Endodermal cell (in vitro differentiated cells): ENCODE results near the gene SUMO3. TPM values are rescaled to one million over a fixed set of nuclear protein-coding genes. Genes with fewer than 3 reads are reported as not detected.

Source experiments
- DNase-seq: peaks from one replicate; pipeline ENCODE4 v3.0.0-alpha.2; 2017
- H3K27ac ChIP-seq: 2 replicates; pipeline ENCODE4 v1.5.1; 2013; ENCODE audit warnings: mild to moderate bottlenecking, low read depth, low read length, moderate library complexity
- H3K27me3 ChIP-seq: 2 replicates; pipeline ENCODE4 v1.6.1; 2013; ENCODE audit warnings: mild to moderate bottlenecking, low read length, moderate library complexity; ENCODE audit not compliant: insufficient read depth, control insufficient read depth, poor library complexity, severe bottlenecking
- H3K36me3 ChIP-seq: 2 replicates; pipeline ENCODE4 v1.7.0; 2013; ENCODE audit warnings: mild to moderate bottlenecking, low read length, moderate library complexity; ENCODE audit not compliant: control insufficient read depth, insufficient read depth
- H3K4me1 ChIP-seq: one replicate; pipeline ENCODE4 v1.7.0; 2013; ENCODE audit warnings: low read length; ENCODE audit not compliant: control insufficient read depth, insufficient read depth
- H3K4me3 ChIP-seq: 2 replicates; pipeline ENCODE4 v1.5.1; 2013; ENCODE audit warnings: mild to moderate bottlenecking, low read length, moderate library complexity
- H3K9ac ChIP-seq: 2 replicates; pipeline ENCODE4 v1.6.1; 2013; ENCODE audit warnings: mild to moderate bottlenecking, low read length, moderate library complexity; ENCODE audit not compliant: poor library complexity, severe bottlenecking; ENCODE audit errors: extremely low read depth
- H3K9me3 ChIP-seq: 2 replicates; pipeline ENCODE4 v1.6.1; 2013; ENCODE audit warnings: mild to moderate bottlenecking, low read length, moderate library complexity; ENCODE audit not compliant: control insufficient read depth
- H3K27ac Mint-ChIP-seq: 2 replicates; pipeline ENCODE4 v1.8.0; 2020; ENCODE audit warnings: mixed read lengths
- H3K27me3 Mint-ChIP-seq: 2 replicates; pipeline ENCODE4 v1.8.0; 2021; ENCODE audit warnings: mild to moderate bottlenecking, mixed read lengths; ENCODE audit not compliant: insufficient read depth
- H3K36me3 Mint-ChIP-seq: 2 replicates; pipeline ENCODE4 v1.8.0; 2020; ENCODE audit warnings: low read depth, mixed read lengths
- H3K4me1 Mint-ChIP-seq: 2 replicates; pipeline ENCODE4 v1.8.0; 2020; ENCODE audit warnings: mixed read lengths
- H3K4me3 Mint-ChIP-seq: 2 replicates; pipeline ENCODE4 v1.8.0; 2020; ENCODE audit warnings: mild to moderate bottlenecking, moderate library complexity, mixed read lengths
- H3K9me3 Mint-ChIP-seq: 2 replicates; pipeline ENCODE4 v1.8.0; 2020; ENCODE audit warnings: mild to moderate bottlenecking, mixed read lengths
- CTCF ChIP-seq: fragments of 200-600 bp; sonication (generic); conservative IDR thresholded peaks from 2 replicates; pipeline ENCODE4 v1.5.0; 2021; ENCODE audit warnings: antibody characterized with exemption, mild to moderate bottlenecking
- WGBS, 2 experiments: methylation state at CpG; one replicate each; pipeline versions ENCODE4 v1.1.5 to v1.1.7; 2013; ENCODE audit warnings: missing lambda C conversion rate in 2 of 2, mixed read lengths in 1 of 2; ENCODE audit not compliant: insufficient coverage in 1 of 2, insufficient read length in 1 of 2; 5-methylcytosine and 5-hydroxymethylcytosine counted together
- total RNA-seq, 2 donors: library from RNA; stranded (reverse); fragmentation: NEBNext Ultra II Directional in 1 of 2; extraction: Animal tissue kit (Norgen Biotek cat#: 25700) in 1 of 2; gene quantifications; 2 replicates in 1 of 2; 3 replicates in 1 of 2; pipeline ENCODE4 v1.2.1, GENCODE V29; 2021

The SUMO3 gene
- total RNA-seq, 2 donors from 2014 or later, result 79.5 to 96.4 TPM

- no peaks in the 10 kb centered on the region for H3K4me1 Mint-ChIP-seq
- H3K27ac Mint-ChIP-seq, result no peak overlapping the region
- no peak for DNase-seq
- H3K27me3 Mint-ChIP-seq, result no peaks in the 10 kb centered on the region
- peaks cover 87% of the 10 kb centered on the region for H3K36me3 Mint-ChIP-seq
- TF ChIP-seq CTCF, result no peak
- WGBS, 2 experiments, result 95 to 96% methylated on average over 29 to 34 of the region's 34 CpGs
- Histone ChIP-seq H3K9ac (no peak overlapping the region), H3K27ac (no peak overlapping the region), H3K27me3 (no peaks in the 10 kb centered on the region), H3K4me3 (no peak overlapping the region), H3K36me3 (peaks cover 89% of the 10 kb centered on the region), H3K4me1 (no peaks in the 10 kb centered on the region), H3K9me3 (no peaks in the 10 kb centered on the region)
- H3K9me3 Mint-ChIP-seq, result no peaks in the 10 kb centered on the region
- no peak overlapping the region for H3K4me3 Mint-ChIP-seq
These were observed 35.9 kb upstream of the SUMO3 start for GRCh38 chr21:44853601-44854390.

DNA sequence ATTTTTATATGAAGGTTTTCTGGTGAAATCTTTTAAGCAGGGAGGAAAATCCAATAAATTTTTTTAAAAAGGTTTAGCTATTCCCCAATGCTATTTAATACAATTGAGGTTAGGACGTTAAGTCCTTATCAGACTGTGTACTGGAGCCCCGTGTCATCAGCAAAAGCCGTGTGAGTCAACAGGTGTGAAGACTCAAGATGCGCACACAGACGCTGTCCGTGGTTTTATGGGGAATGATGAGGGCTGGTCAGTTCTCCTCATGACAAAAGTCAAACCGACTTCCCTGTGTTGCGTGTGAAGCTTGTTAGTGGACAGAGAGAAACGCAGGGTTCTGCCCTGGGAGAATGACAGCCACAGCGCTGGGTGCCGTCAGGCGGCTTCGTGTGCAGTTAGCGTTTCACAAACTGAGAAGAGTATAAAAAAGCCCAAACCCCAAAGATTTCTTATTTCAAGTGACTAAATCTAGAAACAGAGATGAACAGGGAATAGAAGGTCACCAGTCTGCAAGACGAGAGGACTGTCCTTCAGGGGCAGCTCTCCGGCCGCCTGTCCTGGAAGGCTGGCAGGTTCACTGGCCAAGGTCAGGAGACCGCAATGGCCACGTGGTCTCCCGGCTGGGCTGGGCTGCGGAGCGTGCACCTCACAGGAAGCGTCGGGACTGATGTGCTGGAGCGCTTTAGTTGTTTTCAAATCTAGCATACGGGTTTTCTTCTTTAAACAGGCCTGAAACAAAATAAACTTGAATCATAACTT, 33.2 kb upstream of the SUMO3 start:
- Histone ChIP-seq H3K9ac (no peak overlapping the region), H3K27ac (no peak overlapping the region), H3K9me3 (no peaks in the 10 kb centered on the region), H3K4me1 (no peaks in the 10 kb centered on the region), H3K27me3 (no peaks in the 10 kb centered on the region), H3K4me3 (no peak overlapping the region), H3K36me3 (peaks cover 62% of the 10 kb centered on the region)
- no peak for DNase-seq
- WGBS, 2 experiments, result 96 to 98% methylated on average over 26 of the region's 26 CpGs
- no peak overlapping the region for H3K27ac Mint-ChIP-seq
- no peaks in the 10 kb centered on the region for H3K9me3 Mint-ChIP-seq
- no peak overlapping the region for H3K4me3 Mint-ChIP-seq
- peaks cover 69% of the 10 kb centered on the region for H3K36me3 Mint-ChIP-seq
- no peak for TF ChIP-seq CTCF
- H3K27me3 Mint-ChIP-seq, result no peaks in the 10 kb centered on the region
- H3K4me1 Mint-ChIP-seq, result peaks cover 4% of the 10 kb centered on the region

DNA sequence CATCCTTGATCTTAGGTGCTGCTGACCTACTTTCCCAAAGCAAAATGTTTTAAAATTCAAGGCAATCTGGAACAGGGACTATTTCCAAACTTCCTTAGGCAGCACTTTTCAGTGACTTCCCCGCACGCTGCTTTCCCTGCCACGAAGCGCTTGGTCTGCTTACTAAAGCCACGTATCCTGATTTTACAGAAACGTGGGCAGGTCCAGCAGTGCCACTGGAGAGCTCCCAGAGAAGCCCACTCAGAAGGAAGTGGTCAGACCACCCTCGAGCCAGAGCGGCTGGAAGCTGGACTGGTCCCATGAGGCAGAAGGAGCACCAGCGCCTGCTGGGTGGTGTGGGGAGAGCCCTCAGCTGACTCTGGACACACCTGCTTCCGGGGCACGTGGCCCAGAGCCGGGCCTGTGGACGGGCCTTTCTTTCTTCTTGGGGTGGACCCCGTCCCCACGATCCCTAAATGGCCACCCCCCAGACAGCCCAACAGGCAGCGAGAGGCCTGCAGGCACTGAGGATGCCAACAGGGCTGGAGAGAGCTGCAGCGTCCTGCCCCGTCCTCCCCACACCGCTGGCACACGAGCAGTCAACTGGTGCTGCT, 32.4 kb upstream of the SUMO3 start:
- Histone ChIP-seq H3K4me3 (no peak overlapping the region), H3K27ac (no peak overlapping the region), H3K9me3 (no peaks in the 10 kb centered on the region), H3K36me3 (peaks cover 54% of the 10 kb centered on the region), H3K9ac (no peak overlapping the region), H3K4me1 (no peaks in the 10 kb centered on the region), H3K27me3 (no peaks in the 10 kb centered on the region)
- peaks cover 61% of the 10 kb centered on the region for H3K36me3 Mint-ChIP-seq
- no peak for TF ChIP-seq CTCF
- H3K27me3 Mint-ChIP-seq, result no peaks in the 10 kb centered on the region
- no peak overlapping the region for H3K4me3 Mint-ChIP-seq
- H3K4me1 Mint-ChIP-seq, result peaks cover 6% of the 10 kb centered on the region
- no peaks in the 10 kb centered on the region for H3K9me3 Mint-ChIP-seq
- no peak for DNase-seq
- WGBS, 2 experiments, result 92 to 94% methylated on average over 10 to 20 of the region's 20 CpGs
- no peak overlapping the region for H3K27ac Mint-ChIP-seq
